IMR-90 (cell line): ENCODE results near the gene TESK2.

Experiments used
- BHLHE40 ChIP-seq: fragments of 150-350 bp; IDR thresholded peaks from 2 replicates; pipeline ENCODE4 v1.6.1; 2016; ENCODE audit warnings: mild to moderate bottlenecking, low read depth, low read length
- CEBPB ChIP-seq: IDR thresholded peaks from 2 replicates; pipeline ENCODE4 v1.6.1; 2012; ENCODE audit warnings: low read depth, low read length, improper control_type of control experiment
- CHD1 ChIP-seq: IDR thresholded peaks from 2 replicates; pipeline ENCODE4 v1.6.1; 2012; ENCODE audit warnings: low read depth, low read length, improper control_type of control experiment
- MAFK ChIP-seq: IDR thresholded peaks from 2 replicates; pipeline ENCODE4 v1.6.1; 2012; ENCODE audit warnings: low read depth, low read length, improper control_type of control experiment
- MAZ ChIP-seq: IDR thresholded peaks from 2 replicates; pipeline ENCODE4 v1.6.1; 2012; ENCODE audit warnings: low read depth, mild to moderate bottlenecking, low read length, improper control_type of control experiment, moderate library complexity, borderline replicate concordance
- MXI1 ChIP-seq: IDR thresholded peaks from 2 replicates; pipeline ENCODE4 v1.6.1; 2012; ENCODE audit warnings: low read depth, mild to moderate bottlenecking, low read length, moderate library complexity, borderline replicate concordance
- POLR2A ChIP-seq: IDR thresholded peaks from 2 replicates; pipeline ENCODE4 v1.6.1; 2012; ENCODE audit warnings: mild to moderate bottlenecking, low read depth, low read length
- RAD21 ChIP-seq: IDR thresholded peaks from 2 replicates; pipeline ENCODE4 v1.6.1; 2012; ENCODE audit warnings: low read length, improper control_type of control experiment
- RCOR1 ChIP-seq: IDR thresholded peaks from 2 replicates; pipeline ENCODE4 v1.6.1; 2012; ENCODE audit warnings: mild to moderate bottlenecking, low read length, improper control_type of control experiment; ENCODE audit not compliant: insufficient replicate concordance
- RFX5 ChIP-seq: IDR thresholded peaks from 2 replicates; pipeline ENCODE4 v1.8.0; 2012; ENCODE audit warnings: low read depth, mild to moderate bottlenecking, low read length, moderate library complexity
- TF ChIP-seq, protein P1 (sequence below): conservative IDR thresholded peaks from 2 replicates; pipeline ENCODE4 v1.5.1; 2012; ENCODE audit warnings: mild to moderate bottlenecking, low read depth, low read length, improper control_type of control experiment
- TF ChIP-seq, protein P2 (sequence below): fragments of 150-350 bp; IDR thresholded peaks from 2 replicates; pipeline ENCODE4 v1.6.1; 2017; ENCODE audit warnings: mild to moderate bottlenecking, antibody characterized with exemption, low read length, low read depth

DNA sequence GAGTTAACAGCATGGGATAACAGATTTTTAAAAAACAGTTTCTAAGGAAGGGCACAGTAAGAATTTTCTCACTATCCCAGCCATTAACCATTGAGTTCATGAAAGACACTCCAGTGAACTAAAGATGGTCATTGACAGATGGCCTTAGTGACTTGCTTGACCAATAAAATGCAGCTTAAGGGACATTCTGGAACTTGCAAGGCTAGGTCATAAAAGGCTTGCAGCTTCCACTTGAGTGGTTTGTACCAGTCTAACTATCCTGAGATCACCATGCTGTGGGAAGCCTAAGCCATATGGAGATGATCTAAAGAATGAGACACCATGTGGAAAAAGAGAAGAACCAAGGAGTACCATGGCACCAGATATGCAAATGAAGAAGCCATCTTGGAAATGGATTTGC, 112.8 kb downstream of the TESK2 start:
- TF ChIP-seq POLR2A: no peak
- TF ChIP-seq, protein P1, sequence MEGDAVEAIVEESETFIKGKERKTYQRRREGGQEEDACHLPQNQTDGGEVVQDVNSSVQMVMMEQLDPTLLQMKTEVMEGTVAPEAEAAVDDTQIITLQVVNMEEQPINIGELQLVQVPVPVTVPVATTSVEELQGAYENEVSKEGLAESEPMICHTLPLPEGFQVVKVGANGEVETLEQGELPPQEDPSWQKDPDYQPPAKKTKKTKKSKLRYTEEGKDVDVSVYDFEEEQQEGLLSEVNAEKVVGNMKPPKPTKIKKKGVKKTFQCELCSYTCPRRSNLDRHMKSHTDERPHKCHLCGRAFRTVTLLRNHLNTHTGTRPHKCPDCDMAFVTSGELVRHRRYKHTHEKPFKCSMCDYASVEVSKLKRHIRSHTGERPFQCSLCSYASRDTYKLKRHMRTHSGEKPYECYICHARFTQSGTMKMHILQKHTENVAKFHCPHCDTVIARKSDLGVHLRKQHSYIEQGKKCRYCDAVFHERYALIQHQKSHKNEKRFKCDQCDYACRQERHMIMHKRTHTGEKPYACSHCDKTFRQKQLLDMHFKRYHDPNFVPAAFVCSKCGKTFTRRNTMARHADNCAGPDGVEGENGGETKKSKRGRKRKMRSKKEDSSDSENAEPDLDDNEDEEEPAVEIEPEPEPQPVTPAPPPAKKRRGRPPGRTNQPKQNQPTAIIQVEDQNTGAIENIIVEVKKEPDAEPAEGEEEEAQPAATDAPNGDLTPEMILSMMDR: no peak
- no peak for TF ChIP-seq RCOR1
- TF ChIP-seq, protein P2, sequence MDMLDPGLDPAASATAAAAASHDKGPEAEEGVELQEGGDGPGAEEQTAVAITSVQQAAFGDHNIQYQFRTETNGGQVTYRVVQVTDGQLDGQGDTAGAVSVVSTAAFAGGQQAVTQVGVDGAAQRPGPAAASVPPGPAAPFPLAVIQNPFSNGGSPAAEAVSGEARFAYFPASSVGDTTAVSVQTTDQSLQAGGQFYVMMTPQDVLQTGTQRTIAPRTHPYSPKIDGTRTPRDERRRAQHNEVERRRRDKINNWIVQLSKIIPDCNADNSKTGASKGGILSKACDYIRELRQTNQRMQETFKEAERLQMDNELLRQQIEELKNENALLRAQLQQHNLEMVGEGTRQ: no peak
- TF ChIP-seq MXI1: no peak
- TF ChIP-seq MAZ: no peak
- TF ChIP-seq CHD1: no peak
- TF ChIP-seq MAFK: no peak
- TF ChIP-seq RFX5: no peak
- no peak for TF ChIP-seq CEBPB
- TF ChIP-seq RAD21: no peak
- no peak for TF ChIP-seq BHLHE40
